ENCODE results near the gene TBC1D10A.

TBC1D10A gene

DNA sequence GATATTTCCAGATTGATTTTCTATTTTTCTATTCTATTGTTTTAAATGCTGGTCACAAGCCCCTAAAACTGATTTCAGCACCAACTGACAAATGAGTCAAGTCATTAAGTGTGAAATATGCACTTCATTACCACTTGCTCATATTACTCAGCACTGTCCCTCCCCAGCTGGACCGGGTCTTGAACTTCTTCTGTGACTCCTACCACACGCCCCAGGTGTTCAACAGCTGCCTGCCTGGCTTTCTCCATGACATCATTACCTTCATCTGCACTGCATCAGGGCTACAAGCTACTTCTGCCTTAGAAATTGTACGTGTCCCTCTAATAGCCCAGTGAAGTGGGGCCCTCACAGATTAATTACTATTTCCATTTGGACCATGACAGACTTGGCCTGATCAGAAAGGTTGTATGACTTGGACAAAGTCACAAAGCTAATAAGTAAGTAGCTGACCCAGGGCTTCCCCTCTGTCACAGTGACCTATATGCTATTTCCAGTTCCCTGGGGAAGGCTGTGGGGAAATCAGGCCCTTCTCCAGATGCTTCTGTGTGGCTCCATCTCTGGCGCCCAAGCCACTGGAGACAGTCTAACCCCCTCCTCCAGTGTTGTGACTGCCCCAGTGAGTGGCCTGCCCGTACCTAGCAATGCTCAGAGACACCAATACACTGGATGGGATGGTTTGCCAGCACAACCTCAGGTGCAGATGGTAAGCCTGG lies 18.1 kb downstream of the TBC1D10A start:
- 85 to 95% methylated on average over 4 to 5 of the region's 5 CpGs for WGBS, 2 experiments (ENCODE audit: insufficient coverage in 2 of 2)
- Histone ChIP-seq H3K4me1 (ENCODE audit: control insufficient read depth, insufficient read depth, low read length, poor library complexity, severe bottlenecking) (peaks cover 28% of the 10 kb centered on the region), H3K36me3 (ENCODE audit: control insufficient read depth, insufficient read depth, low read length) (peaks cover 4% of the 10 kb centered on the region), H3K27ac (ENCODE audit: low read depth, low read length, severe bottlenecking) (no peak overlapping the region), H3K9me3 (ENCODE audit: control insufficient read depth, low read length) (no peaks in the 10 kb centered on the region), H3K4me3 (ENCODE audit: extremely low read depth, insufficient read depth, low read length, poor library complexity, severe bottlenecking) (no peak overlapping the region)

DNA sequence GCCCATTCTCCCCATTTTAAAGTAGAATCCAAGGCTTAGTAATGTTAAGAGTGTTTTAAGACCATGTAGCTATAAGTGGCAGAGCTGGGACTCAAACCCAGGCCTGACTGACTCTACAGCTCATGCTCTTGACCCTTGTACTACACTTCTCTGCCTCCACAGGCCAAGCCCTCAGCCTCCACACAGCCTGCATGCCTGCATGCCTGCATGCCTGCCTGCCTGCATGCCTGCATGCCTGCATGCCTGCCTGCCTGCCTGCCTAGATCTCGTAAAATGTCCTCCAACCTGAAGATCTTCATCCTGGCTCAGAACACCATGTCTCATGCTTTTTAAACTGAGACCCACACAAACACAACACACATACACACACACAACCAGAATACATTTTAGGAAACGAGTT lies 18.6 kb downstream of the TBC1D10A start:
- H3K36me3 ChIP-seq (ENCODE audit: control insufficient read depth, insufficient read depth, low read length), result peaks cover 9% of the 10 kb centered on the region
- H3K9me3 ChIP-seq (ENCODE audit: control insufficient read depth, low read length), result no peaks in the 10 kb centered on the region
- 89 to 100% methylated on average over 1 to 2 of the region's 2 CpGs for WGBS, 2 experiments (ENCODE audit: insufficient coverage in 2 of 2)
- peaks cover 28% of the 10 kb centered on the region for H3K4me1 ChIP-seq (ENCODE audit: control insufficient read depth, insufficient read depth, low read length, poor library complexity, severe bottlenecking)
- H3K27ac ChIP-seq (ENCODE audit: low read depth, low read length, severe bottlenecking), result no peak overlapping the region
- no peak overlapping the region for H3K4me3 ChIP-seq (ENCODE audit: extremely low read depth, insufficient read depth, low read length, poor library complexity, severe bottlenecking)

DNA sequence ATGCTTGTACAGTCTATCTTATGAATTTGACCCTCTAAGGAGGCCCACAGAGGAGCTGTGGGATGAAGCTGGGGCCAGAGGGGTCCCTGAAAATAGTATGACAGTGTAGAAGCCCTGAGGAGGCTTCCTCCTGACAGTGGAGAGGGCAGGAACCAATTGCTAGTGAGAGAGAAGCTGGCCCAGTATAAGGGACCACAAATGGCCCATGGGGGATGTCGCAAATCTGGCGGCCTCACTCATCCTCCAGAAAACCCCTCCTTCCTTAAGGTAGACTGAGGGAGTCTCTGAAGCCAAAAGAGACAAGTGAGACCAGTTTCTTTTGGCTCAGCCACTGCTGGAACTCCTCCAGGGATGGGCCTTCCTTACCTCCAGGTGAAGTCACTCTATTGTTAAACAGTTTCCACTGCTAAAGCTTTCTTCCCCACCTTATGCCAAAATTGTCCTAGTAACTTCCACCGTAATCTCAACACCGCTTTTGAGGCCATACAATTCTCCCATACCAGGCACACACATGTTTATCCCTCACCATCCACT lies 19.6 kb downstream of the TBC1D10A start:
- H3K9me3 ChIP-seq (ENCODE audit: control insufficient read depth, low read length), result no peaks in the 10 kb centered on the region
- H3K27ac ChIP-seq (ENCODE audit: low read depth, low read length, severe bottlenecking), result no peak overlapping the region
- 91 to 100% methylated on average over 2 to 3 of the region's 4 CpGs for WGBS, 2 experiments (ENCODE audit: insufficient coverage in 2 of 2)
- H3K4me1 ChIP-seq (ENCODE audit: control insufficient read depth, insufficient read depth, low read length, poor library complexity, severe bottlenecking), result peaks cover 32% of the 10 kb centered on the region
- no peak overlapping the region for H3K4me3 ChIP-seq (ENCODE audit: extremely low read depth, insufficient read depth, low read length, poor library complexity, severe bottlenecking)
- peaks cover 10% of the 10 kb centered on the region for H3K36me3 ChIP-seq (ENCODE audit: control insufficient read depth, insufficient read depth, low read length)

DNA sequence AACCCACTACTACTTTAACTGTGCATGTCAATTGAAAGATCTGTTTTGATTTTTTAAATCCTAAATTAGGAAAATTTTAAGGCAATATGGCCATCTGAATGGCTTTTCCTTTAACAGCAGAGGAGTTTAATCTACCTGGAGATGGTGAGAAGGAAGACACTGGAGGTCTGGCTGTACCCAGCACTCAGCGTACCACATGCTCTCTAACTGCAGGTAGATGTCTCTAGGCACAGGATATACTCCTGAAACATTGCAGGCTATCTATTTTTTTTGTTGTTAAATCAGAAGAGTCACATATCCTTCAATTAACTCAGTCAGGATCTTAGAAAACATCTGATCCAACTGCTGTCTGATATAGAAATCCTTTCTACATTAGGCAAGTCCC lies 20.1 kb downstream of the TBC1D10A start:
- Histone ChIP-seq H3K9me3 (ENCODE audit: control insufficient read depth, low read length) (no peaks in the 10 kb centered on the region), H3K4me3 (ENCODE audit: extremely low read depth, insufficient read depth, low read length, poor library complexity, severe bottlenecking) (no peak overlapping the region), H3K27ac (ENCODE audit: low read depth, low read length, severe bottlenecking) (no peak overlapping the region), H3K36me3 (ENCODE audit: control insufficient read depth, insufficient read depth, low read length) (peaks cover 13% of the 10 kb centered on the region), H3K4me1 (ENCODE audit: control insufficient read depth, insufficient read depth, low read length, poor library complexity, severe bottlenecking) (peaks cover 32% of the 10 kb centered on the region)
- WGBS, 2 experiments (ENCODE audit: insufficient coverage in 2 of 2), result 89% methylated on average over 1 of the region's 1 CpG; no CpG with 5 or more reads in 1 of the 2 experiments

DNA sequence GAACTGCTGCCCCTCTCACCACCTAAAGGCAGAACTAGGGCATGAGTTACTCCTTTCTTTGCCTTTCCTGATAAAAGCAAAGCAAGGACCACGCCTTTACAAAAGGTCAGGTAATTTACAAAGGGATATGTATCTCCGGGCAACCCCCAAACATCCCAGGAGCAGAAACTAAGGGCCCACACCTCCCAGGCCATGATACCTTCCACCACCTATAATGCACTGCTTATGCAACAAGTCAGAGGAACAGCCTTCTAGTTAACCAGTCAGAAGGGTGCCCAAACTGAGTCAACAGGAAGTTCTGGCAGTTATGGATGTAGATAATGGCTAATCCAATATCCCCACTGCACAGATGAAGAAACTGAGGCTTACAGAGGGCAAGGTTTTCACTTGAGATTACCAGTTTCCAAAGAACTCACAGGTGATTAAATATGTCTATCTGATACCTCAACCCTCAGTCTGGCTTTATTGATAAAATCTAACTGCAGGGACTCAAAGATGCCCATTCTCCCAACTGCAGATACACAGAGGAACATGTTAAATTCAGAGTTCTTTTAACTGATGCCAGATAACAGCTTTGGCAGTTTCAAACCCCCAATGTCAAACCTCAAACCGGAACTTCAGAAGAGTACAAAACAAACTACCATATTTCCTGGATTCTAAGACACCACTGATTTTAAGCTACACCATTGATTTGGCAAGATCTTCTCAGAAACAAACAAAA lies 20.7 kb downstream of the TBC1D10A start:
- Histone ChIP-seq H3K4me3 (ENCODE audit: extremely low read depth, insufficient read depth, low read length, poor library complexity, severe bottlenecking) (no peak overlapping the region), H3K9me3 (ENCODE audit: control insufficient read depth, low read length) (no peaks in the 10 kb centered on the region), H3K27ac (ENCODE audit: low read depth, low read length, severe bottlenecking) (peak overlapping the region; percentile 57), H3K4me1 (ENCODE audit: control insufficient read depth, insufficient read depth, low read length, poor library complexity, severe bottlenecking) (peaks cover 27% of the 10 kb centered on the region), H3K36me3 (ENCODE audit: control insufficient read depth, insufficient read depth, low read length) (peaks cover 19% of the 10 kb centered on the region)
- 79 to 100% methylated on average over 2 to 3 of the region's 3 CpGs for WGBS, 2 experiments (ENCODE audit: insufficient coverage in 2 of 2)

DNA sequence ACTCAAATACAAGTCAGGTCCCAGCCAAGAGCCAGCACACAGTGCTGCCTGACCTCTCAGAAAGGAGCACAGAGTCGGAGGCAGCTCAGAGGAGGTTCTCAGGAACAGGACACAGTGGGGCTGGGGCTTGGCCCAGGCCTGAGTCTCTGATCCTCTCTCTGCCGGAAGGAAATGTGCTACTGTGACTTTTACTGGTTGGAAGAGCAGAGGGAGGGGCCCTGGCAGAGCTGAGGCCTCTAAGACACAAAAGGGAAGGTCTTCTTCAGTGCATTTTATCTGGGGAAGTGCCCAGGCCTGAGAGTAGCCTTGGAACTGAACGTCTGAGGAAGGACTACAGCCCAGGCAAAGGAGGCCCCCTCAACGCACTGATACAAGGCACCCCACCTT lies 21.2 kb downstream of the TBC1D10A start:
- H3K4me3 ChIP-seq (ENCODE audit: extremely low read depth, insufficient read depth, low read length, poor library complexity, severe bottlenecking), result no peak overlapping the region
- WGBS, 2 experiments (ENCODE audit: insufficient coverage in 2 of 2), result 58 to 78% methylated on average over 4 of the region's 4 CpGs
- peaks cover 24% of the 10 kb centered on the region for H3K36me3 ChIP-seq (ENCODE audit: control insufficient read depth, insufficient read depth, low read length)
- no peaks in the 10 kb centered on the region for H3K9me3 ChIP-seq (ENCODE audit: control insufficient read depth, low read length)
- peaks cover 25% of the 10 kb centered on the region for H3K4me1 ChIP-seq (ENCODE audit: control insufficient read depth, insufficient read depth, low read length, poor library complexity, severe bottlenecking)
- peak overlapping the region; percentile 57 for H3K27ac ChIP-seq (ENCODE audit: low read depth, low read length, severe bottlenecking)

DNA sequence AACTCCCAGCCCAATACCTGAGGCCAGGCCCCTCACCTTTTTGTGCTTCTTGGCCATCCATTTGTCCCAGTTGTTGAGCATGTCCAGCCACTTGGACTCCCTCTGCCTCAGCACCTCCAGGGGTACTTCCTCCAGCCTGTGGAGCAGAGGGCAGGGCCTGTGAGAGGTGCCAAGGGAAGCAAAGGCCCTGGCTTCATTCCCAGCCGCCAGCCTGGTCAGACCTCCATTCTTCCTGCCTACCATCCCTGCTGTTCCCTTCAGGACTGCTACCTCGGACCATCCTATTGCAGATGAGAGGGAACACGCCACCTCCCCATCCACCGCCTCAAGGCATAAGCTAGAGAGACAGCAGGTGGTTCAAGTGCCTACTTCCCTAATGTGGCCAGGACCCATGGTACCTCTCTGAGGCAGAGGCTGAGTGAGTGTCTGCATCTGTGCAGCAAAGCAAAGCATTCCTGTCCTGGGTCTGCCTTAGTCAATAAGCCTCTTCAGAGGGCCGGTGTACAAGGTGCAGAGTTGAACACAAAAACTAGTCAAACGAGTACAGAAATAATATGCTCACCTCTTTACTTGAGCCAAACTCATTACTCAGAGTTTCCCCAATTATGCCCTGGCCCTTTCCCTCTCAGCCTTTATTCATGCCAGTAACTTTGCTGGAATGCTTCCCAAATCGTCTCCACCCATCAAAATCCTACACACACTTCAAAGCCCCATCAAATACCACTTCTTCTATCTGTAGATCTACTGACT lies 22.1 kb downstream of the TBC1D10A start:
- WGBS, 2 experiments (ENCODE audit: insufficient coverage in 2 of 2), result 89 to 92% methylated on average over 6 to 7 of the region's 7 CpGs
- Histone ChIP-seq H3K4me3 (ENCODE audit: extremely low read depth, insufficient read depth, low read length, poor library complexity, severe bottlenecking) (no peak overlapping the region), H3K4me1 (ENCODE audit: control insufficient read depth, insufficient read depth, low read length, poor library complexity, severe bottlenecking) (peaks cover 25% of the 10 kb centered on the region), H3K27ac (ENCODE audit: low read depth, low read length, severe bottlenecking) (no peak overlapping the region), H3K9me3 (ENCODE audit: control insufficient read depth, low read length) (no peaks in the 10 kb centered on the region), H3K36me3 (ENCODE audit: control insufficient read depth, insufficient read depth, low read length) (peaks cover 31% of the 10 kb centered on the region)

DNA sequence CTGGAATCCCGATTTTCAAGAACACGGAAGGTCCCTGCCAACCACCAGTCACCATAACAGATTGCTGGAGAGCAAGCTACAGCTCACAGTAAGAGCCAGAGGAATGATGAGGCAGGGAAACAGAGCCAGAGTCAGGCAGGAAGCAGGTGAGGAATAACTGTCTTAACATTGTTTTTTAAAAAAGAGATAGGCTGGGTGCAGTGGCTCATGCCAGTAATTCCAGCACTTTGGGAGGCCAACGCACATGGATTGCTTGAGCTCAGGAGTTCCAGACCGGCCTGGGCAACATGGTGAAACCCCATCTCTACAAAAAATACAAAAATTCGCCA lies 24.0 kb downstream of the TBC1D10A start:
- WGBS, 2 experiments (ENCODE audit: insufficient coverage in 2 of 2), result 92 to 93% methylated on average over 4 of the region's 5 CpGs
- Histone ChIP-seq H3K4me3 (ENCODE audit: extremely low read depth, insufficient read depth, low read length, poor library complexity, severe bottlenecking) (no peak overlapping the region), H3K27ac (ENCODE audit: low read depth, low read length, severe bottlenecking) (no peak overlapping the region), H3K36me3 (ENCODE audit: control insufficient read depth, insufficient read depth, low read length) (peaks cover 42% of the 10 kb centered on the region), H3K9me3 (ENCODE audit: control insufficient read depth, low read length) (no peaks in the 10 kb centered on the region), H3K4me1 (ENCODE audit: control insufficient read depth, insufficient read depth, low read length, poor library complexity, severe bottlenecking) (peaks cover 25% of the 10 kb centered on the region)

DNA sequence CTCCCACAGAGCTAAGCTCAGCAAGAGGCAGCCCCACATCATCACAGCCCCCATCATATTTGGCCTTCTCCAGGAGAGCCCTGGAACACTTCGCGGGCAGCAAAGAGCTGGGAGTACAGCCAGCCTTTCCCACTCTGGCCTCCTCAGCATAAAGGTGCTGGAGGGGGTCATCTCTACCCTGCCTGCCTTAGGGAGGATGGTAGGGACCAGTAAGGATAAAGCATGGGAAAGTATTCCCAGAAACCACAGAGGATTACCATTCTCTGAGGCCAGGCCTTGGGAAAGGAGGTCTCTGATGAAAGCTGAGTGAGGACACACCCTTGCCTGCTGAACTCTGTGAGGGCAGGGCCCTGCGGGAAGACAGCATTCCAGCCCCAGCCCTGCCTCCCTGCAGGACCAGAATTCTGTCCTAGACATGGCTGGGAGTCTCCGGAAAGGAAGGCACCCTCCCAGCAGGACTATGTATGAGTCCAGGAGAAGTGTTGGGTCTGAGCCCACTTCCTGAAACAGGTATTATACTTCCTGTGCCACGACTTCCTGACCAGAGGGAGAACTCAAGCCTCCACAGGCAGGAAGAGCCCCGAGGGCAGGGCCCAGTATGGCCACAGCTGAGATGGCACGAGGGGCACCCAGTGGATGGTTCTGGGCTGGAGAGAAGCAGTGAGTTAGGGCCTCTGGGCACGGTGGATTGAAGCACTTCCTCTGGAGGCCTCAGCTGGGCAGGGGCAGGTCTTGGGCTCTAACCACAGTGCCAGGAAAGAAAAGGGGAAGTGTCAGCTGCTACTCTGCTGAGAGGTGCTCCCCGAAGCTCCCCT lies 24.5 kb downstream of the TBC1D10A start:
- Histone ChIP-seq H3K9me3 (ENCODE audit: control insufficient read depth, low read length) (no peaks in the 10 kb centered on the region), H3K4me3 (ENCODE audit: extremely low read depth, insufficient read depth, low read length, poor library complexity, severe bottlenecking) (no peak overlapping the region), H3K4me1 (ENCODE audit: control insufficient read depth, insufficient read depth, low read length, poor library complexity, severe bottlenecking) (peaks cover 25% of the 10 kb centered on the region), H3K36me3 (ENCODE audit: control insufficient read depth, insufficient read depth, low read length) (peaks cover 43% of the 10 kb centered on the region), H3K27ac (ENCODE audit: low read depth, low read length, severe bottlenecking) (peak overlapping the region; percentile 53)
- 87 to 95% methylated on average over 6 of the region's 9 CpGs for WGBS, 2 experiments (ENCODE audit: insufficient coverage in 2 of 2)

DNA sequence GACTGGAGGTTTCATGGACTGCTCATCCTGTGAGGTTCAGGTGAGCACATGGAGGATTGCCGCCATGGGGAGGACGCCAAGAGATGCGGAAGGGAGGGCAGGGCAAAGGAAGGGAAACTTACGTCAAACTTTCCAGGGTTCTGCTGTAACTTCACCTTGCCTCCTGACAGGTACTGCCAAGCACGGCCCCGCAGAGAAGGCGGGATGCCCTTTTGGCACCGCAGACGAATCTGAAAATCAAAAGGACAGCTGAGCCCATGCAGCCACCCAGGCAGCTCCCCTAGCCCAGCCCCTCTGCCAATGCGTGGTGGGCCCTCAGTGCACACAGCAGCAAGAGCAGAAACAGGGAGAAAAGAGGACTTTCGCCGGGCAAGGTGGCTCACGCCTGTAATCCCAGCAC lies 27.4 kb downstream of the TBC1D10A start:
- peaks cover 65% of the 10 kb centered on the region for H3K36me3 ChIP-seq (ENCODE audit: control insufficient read depth, insufficient read depth, low read length)
- no peak overlapping the region for H3K4me3 ChIP-seq (ENCODE audit: extremely low read depth, insufficient read depth, low read length, poor library complexity, severe bottlenecking)
- peaks cover 13% of the 10 kb centered on the region for H3K4me1 ChIP-seq (ENCODE audit: control insufficient read depth, insufficient read depth, low read length, poor library complexity, severe bottlenecking)
- H3K27ac ChIP-seq (ENCODE audit: low read depth, low read length, severe bottlenecking), result no peak overlapping the region
- no peaks in the 10 kb centered on the region for H3K9me3 ChIP-seq (ENCODE audit: control insufficient read depth, low read length)
- 94 to 96% methylated on average over 12 to 13 of the region's 13 CpGs for WGBS, 2 experiments (ENCODE audit: insufficient coverage in 2 of 2)

Data from mesodermal cell (in vitro differentiated cells).